ENCODE measurements around the gene RC3H1. TPM values are rescaled to one million over a fixed set of nuclear protein-coding genes. Genes with fewer than 3 reads are reported as not detected.

Gene RC3H1
- polyA plus RNA-seq, 2 of the 4 experiments (the other 2 are of a cell fraction), result 4.0 to 12.7 TPM

DNA sequence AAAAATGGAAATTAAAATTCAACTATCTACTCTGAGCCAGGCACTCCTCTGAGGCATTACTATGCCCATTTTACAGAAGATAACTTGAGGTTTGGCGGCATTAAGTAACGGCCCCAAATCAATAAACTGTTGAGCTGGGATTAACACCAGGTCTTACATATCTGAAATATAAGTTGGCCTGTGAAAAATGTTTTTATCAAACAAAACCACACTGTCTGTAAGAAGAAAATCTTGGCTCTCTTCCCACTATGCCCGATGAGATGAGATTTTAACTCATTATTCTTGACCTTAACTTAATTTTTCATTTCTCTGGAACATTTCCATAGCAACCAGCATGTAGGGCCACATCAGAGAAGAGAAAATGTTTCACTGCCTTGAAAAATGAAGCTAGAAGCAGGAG lies 21.8 kb downstream of the RC3H1 start (continued):
- TF ChIP-seq TFCP2L1 (CRISPR knock-in tag; IDR thresholded peaks at IDR 0.05), result no peak
- TF ChIP-seq RCOR1 (IDR thresholded peaks at IDR 0.05; ENCODE audit: low read depth, low read length), result no peak

DNA sequence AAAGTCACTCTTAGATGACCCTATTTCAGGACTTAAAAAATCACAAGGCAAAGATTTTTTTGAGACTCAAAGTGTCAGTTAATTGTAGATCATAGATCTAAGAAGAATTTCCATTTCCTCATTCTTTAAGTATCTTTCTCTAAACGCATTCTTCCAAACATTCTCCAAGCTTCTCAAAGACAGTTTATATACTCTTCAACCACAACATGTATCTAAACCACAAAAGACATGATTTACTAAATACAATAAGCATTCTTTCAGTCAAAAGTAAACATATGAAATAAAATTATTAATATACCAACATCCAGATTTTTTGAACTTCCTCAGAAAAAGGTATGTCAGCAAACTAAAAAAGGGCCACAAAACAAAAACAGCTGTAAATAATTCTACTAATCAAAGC lies 24.4 kb downstream of the RC3H1 start:
- no peak for ATAC-seq
- H3K4me1 ChIP-seq, result peaks cover 12% of the 10 kb centered on the region; the same call in 2 of the 3 replicates
- TF ChIP-seq, protein P1, sequence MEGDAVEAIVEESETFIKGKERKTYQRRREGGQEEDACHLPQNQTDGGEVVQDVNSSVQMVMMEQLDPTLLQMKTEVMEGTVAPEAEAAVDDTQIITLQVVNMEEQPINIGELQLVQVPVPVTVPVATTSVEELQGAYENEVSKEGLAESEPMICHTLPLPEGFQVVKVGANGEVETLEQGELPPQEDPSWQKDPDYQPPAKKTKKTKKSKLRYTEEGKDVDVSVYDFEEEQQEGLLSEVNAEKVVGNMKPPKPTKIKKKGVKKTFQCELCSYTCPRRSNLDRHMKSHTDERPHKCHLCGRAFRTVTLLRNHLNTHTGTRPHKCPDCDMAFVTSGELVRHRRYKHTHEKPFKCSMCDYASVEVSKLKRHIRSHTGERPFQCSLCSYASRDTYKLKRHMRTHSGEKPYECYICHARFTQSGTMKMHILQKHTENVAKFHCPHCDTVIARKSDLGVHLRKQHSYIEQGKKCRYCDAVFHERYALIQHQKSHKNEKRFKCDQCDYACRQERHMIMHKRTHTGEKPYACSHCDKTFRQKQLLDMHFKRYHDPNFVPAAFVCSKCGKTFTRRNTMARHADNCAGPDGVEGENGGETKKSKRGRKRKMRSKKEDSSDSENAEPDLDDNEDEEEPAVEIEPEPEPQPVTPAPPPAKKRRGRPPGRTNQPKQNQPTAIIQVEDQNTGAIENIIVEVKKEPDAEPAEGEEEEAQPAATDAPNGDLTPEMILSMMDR (IDR thresholded peaks at IDR 0.05), result no peak
- TF ChIP-seq EHMT2 (IDR thresholded peaks at IDR 0.05; ENCODE audit: low read depth) (no peak), ESRRA (IDR thresholded peaks at IDR 0.05; ENCODE audit: borderline replicate concordance, low read length) (no peak), HOXA7 (CRISPR knock-in tag; IDR thresholded peaks at IDR 0.05) (no peak), FOSB (CRISPR knock-in tag; IDR thresholded peaks at IDR 0.05) (no peak), CBX2 (IDR thresholded peaks at IDR 0.05; ENCODE audit: borderline replicate concordance, low read depth) (no peak), ZFP36 (IDR thresholded peaks at IDR 0.05; ENCODE audit: borderline replicate concordance, partially characterized antibody) (no peak), PHF8 (IDR thresholded peaks at IDR 0.05; ENCODE audit: borderline replicate concordance, low read depth) (no peak), CHD2 (IDR thresholded peaks at IDR 0.05; ENCODE audit: low read length, partially characterized antibody) (no peak), HOXB13 (CRISPR knock-in tag; IDR thresholded peaks at IDR 0.05; ENCODE audit: low read depth) (no peak), HDAC2 (IDR thresholded peaks at IDR 0.05) (no peak), JUNB (IDR thresholded peaks at IDR 0.05) (no peak), KDM5A (IDR thresholded peaks at IDR 0.05) (no peak), BHLHE40 (IDR thresholded peaks at IDR 0.05; ENCODE audit: low read depth, low read length) (no peak), ZNF302 (CRISPR knock-in tag; IDR thresholded peaks at IDR 0.05) (no peak), POLR2A (IDR thresholded peaks at IDR 0.05; ENCODE audit: low read length) (no peak), RCOR1 (IDR thresholded peaks at IDR 0.05; ENCODE audit: low read depth, low read length) (no peak), RARB (CRISPR knock-in tag; IDR thresholded peaks at IDR 0.05) (no peak)
- TF ChIP-seq, protein P2, sequence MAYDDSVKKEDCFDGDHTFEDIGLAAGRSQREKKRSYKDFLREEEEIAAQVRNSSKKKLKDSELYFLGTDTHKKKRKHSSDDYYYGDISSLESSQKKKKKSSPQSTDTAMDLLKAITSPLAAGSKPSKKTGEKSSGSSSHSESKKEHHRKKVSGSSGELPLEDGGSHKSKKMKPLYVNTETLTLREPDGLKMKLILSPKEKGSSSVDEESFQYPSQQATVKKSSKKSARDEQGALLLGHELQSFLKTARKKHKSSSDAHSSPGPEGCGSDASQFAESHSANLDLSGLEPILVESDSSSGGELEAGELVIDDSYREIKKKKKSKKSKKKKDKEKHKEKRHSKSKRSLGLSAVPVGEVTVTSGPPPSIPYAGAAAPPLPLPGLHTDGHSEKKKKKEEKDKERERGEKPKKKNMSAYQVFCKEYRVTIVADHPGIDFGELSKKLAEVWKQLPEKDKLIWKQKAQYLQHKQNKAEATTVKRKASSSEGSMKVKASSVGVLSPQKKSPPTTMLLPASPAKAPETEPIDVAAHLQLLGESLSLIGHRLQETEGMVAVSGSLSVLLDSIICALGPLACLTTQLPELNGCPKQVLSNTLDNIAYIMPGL (CRISPR knock-in tag; IDR thresholded peaks at IDR 0.05; ENCODE audit: borderline replicate concordance), result no peak
- H3K9me3 ChIP-seq, result no peaks in the 10 kb centered on the region
- ChIA-PET POLR2A (interaction anchor here (0.8 kb wide), 1 partner anchor 25 kb away, joined by 3 read pairs; no protein-coding TSS in a partner anchor), CTCF (interaction anchor here (0.9 kb wide), 1 partner anchor 76 kb away, joined by 3 read pairs; no protein-coding TSS in a partner anchor)
- no peak for DNase-seq (ENCODE audit: low read depth in 1 of 2, low spot score in 1 of 2)
- H3K4me2 ChIP-seq, result peak overlapping the region; percentile 17; the same call in 2 of the 3 replicates
- H3K27ac ChIP-seq, result no peak overlapping the region
- WGBS (ENCODE audit: missing lambda C conversion rate), result 22% methylated on average over 1 of the region's 1 CpG
- no peak overlapping the region for H3K4me3 ChIP-seq
- no peak for FAIRE-seq

DNA sequence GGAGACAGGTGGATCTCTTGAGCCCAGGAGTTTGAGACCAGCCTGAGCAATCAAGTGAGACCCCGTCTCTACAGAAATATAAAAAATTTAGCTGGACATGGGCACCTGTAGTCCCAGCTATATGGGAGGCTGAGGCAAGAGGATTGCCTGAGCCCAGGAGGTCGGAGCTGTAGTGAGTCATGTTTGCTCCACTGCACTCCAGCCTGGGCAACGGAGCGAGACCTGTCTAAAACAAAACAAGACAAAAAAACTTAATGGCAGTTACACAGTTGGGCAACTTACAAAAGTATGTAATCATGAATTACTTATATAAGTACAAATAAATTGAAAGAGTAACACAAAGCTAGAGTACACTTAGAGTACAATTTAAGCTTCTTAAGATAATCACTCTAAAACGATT lies 25.2 kb downstream of the RC3H1 start:
- ATAC-seq (no peak), FAIRE-seq (no peak), DNase-seq (ENCODE audit: low read depth in 1 of 2, low spot score in 1 of 2) (no peak)
- H3K27ac ChIP-seq, result no peak overlapping the region
- no peak for TF ChIP-seq CEBPB (IDR thresholded peaks at IDR 0.05)
- POLR2A ChIA-PET, result interaction anchor here (0.8 kb wide), 1 partner anchor 26 kb away, joined by 3 read pairs; no protein-coding TSS in a partner anchor
- CTCF ChIA-PET, result interaction anchor here (0.7 kb wide), 1 partner anchor 24 kb away, joined by 3 read pairs; no protein-coding TSS in a partner anchor
- no peaks in the 10 kb centered on the region for H3K9me3 ChIP-seq
- no peak overlapping the region for H3K4me2 ChIP-seq
- WGBS (ENCODE audit: missing lambda C conversion rate), result 86% methylated on average over 5 of the region's 5 CpGs
- peaks cover 12% of the 10 kb centered on the region; the same call in 2 of the 3 replicates for H3K4me1 ChIP-seq
- no peak overlapping the region for H3K4me3 ChIP-seq
